Natural killer cell (primary cell): ENCODE results near the gene CAPN10. TPM values are rescaled to one million over a fixed set of nuclear protein-coding genes. Genes with fewer than 3 reads are reported as not detected.

ENCODE experiments used
- ATAC-seq, 3 donors: fragments of 150-1000 bp in 2 of 3; fragments of 200-7000 bp in 1 of 3; cut with Tn5 transposase; 1 replicate in 1 of 3; 2 replicates in 2 of 3; pipeline ENCODE4 v1.10.0; 2021; ENCODE audit warnings: mild to moderate bottlenecking in 2 of 3, moderate library complexity in 2 of 3
- DNase-seq, 2 donors: peaks; one replicate each; pipeline versions ENCODE4 v3.0.0 to v3.0.0-alpha.2; 2013 to 2021; ENCODE audit warnings: mixed read lengths in 1 of 2
- H3K27ac ChIP-seq: one replicate; pipeline ENCODE4 v1.5.1; 2013; ENCODE audit warnings: mild to moderate bottlenecking, low read length
- H3K27me3 ChIP-seq: one replicate; pipeline ENCODE4 v1.6.1; 2013; ENCODE audit warnings: low read length; ENCODE audit not compliant: control insufficient read depth, insufficient read depth
- H3K36me3 ChIP-seq: one replicate; pipeline ENCODE4 v1.6.1; 2013; ENCODE audit warnings: low read length; ENCODE audit not compliant: control insufficient read depth, insufficient read depth
- H3K4me1 ChIP-seq: one replicate; pipeline ENCODE4 v1.6.1; 2013; ENCODE audit warnings: low read length; ENCODE audit not compliant: control insufficient read depth, insufficient read depth
- H3K4me3 ChIP-seq: one replicate; pipeline ENCODE4 v1.5.1; 2013; ENCODE audit warnings: low read length
- H3K9me3 ChIP-seq: one replicate; pipeline ENCODE4 v1.6.1; 2013; ENCODE audit warnings: low read length; ENCODE audit not compliant: control insufficient read depth, insufficient read depth
- H3K27ac Mint-ChIP-seq, 2 donors: one replicate each; pipeline ENCODE4 v1.8.0; 2022; ENCODE audit warnings: mild to moderate bottlenecking in 2 of 2, mixed read lengths in 2 of 2, moderate library complexity in 1 of 2
- H3K27me3 Mint-ChIP-seq, 2 donors: one replicate each; pipeline ENCODE4 v1.8.0; 2022; ENCODE audit warnings: low read depth in 2 of 2, mixed read lengths in 2 of 2
- H3K36me3 Mint-ChIP-seq: one replicate; pipeline ENCODE4 v1.8.0; 2022; ENCODE audit warnings: mixed read lengths
- H3K4me1 Mint-ChIP-seq, 2 donors: one replicate each; pipeline ENCODE4 v1.8.0; 2022; ENCODE audit warnings: mixed read lengths in 2 of 2
- H3K4me3 Mint-ChIP-seq: one replicate; pipeline ENCODE4 v1.8.0; 2022; ENCODE audit warnings: mild to moderate bottlenecking, moderate library complexity, mixed read lengths
- H3K9me3 Mint-ChIP-seq, 2 donors: one replicate each; pipeline ENCODE4 v1.8.0; 2022; ENCODE audit warnings: mixed read lengths in 2 of 2
- CTCF ChIP-seq: fragments of 200-600 bp; IDR thresholded peaks from one replicate; pipeline ENCODE4 v1.8.0; 2022; ENCODE audit warnings: antibody characterized with exemption
- WGBS: methylation state at CpG from one replicate; pipeline ENCODE4 v1.1.7; 2013; ENCODE audit warnings: missing lambda C conversion rate; ENCODE audit not compliant: insufficient coverage; 5-methylcytosine and 5-hydroxymethylcytosine counted together
- intact Hi-C: fragments of 100-400 bp; cut with micrococcal nuclease; formaldehyde crosslinking; loops from one replicate; pipeline ENCODE4 v1.14.2; 2022
- total RNA-seq, 4 donors: library from RNA; stranded (reverse); fragments of 120-200 nt in 1 of 4; gene quantifications; one replicate each; pipeline versions ENCODE4 v1.2.3 to v1.2.4, GENCODE V29; 2013 to 2022

The CAPN10 gene
- total RNA-seq, 3 donors from 2014 or later (not counting 1 experiment from before 2014, with no cell fraction given), result 69.3 to 95.1 (median 91.0) TPM

DNA sequence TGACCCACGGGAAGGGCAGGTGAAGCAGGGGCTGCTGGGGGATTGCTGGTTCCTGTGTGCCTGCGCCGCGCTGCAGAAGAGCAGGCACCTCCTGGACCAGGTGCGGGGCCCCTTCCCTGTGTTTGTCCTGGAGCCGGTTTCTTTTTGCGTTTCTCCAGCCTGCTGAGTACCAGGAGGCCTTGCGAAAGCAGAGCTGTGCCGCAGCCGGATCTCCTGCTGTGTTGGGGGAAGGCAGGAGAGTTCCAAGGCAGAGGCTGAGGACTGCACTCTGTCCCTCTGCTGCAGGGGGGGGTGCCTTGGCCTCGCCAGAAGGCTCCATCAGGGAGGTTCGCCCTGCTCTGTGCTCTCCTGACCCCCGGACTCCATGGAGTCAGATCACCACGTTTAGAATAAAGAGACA is 2.8 kb downstream of the CAPN10 start:
- TF ChIP-seq CTCF, result no peak
- Mint-ChIP-seq H3K4me3 (no peak overlapping the region), H3K27ac (peak overlapping the region in 1 of 2 donors; percentile 91), H3K27me3 (no peaks in the 10 kb centered on the region), H3K36me3 (no peaks in the 10 kb centered on the region), H3K4me1 (peaks cover 35 to 46% of the 10 kb centered on the region in 2 donors), H3K9me3 (no peaks in the 10 kb centered on the region)
- Histone ChIP-seq H3K27me3 (no peaks in the 10 kb centered on the region), H3K4me3 (no peak overlapping the region), H3K9me3 (no peaks in the 10 kb centered on the region), H3K27ac (no peak overlapping the region), H3K4me1 (peaks cover 34% of the 10 kb centered on the region), H3K36me3 (peaks cover 37% of the 10 kb centered on the region)
- intact Hi-C loops, result no loop called here
- ATAC-seq (no peak), DNase-seq (no peak)
- 95% methylated on average over 14 of the region's 14 CpGs for WGBS

- H3K9me3 Mint-ChIP-seq, result no peaks in the 10 kb centered on the region
- H3K27ac Mint-ChIP-seq, result no peak overlapping the region
- intact Hi-C loops, result no loop called here
- H3K4me3 Mint-ChIP-seq, result no peak overlapping the region
- no peak for TF ChIP-seq CTCF
- no peaks in the 10 kb centered on the region for H3K27me3 Mint-ChIP-seq
- Histone ChIP-seq H3K27ac (no peak overlapping the region), H3K9me3 (no peaks in the 10 kb centered on the region), H3K27me3 (no peaks in the 10 kb centered on the region), H3K4me3 (no peak overlapping the region), H3K4me1 (peaks cover 28% of the 10 kb centered on the region), H3K36me3 (peaks cover 38% of the 10 kb centered on the region)
- WGBS, result 88% methylated on average over 16 of the region's 16 CpGs
- peaks cover 29 to 40% of the 10 kb centered on the region in 2 donors for H3K4me1 Mint-ChIP-seq
- no peak for DNase-seq
- no peaks in the 10 kb centered on the region for H3K36me3 Mint-ChIP-seq
- no peak for ATAC-seq
Observed at GRCh38 chr2:240589850-240590525, 3.5 kb downstream of the CAPN10 start.

GRCh38 chr2:240590681-240591111 is 4.2 kb downstream of the CAPN10 start:
- 98% methylated on average over 21 of the region's 21 CpGs for WGBS
- intact Hi-C loops, result no loop called here
- Histone ChIP-seq H3K4me1 (peaks cover 27% of the 10 kb centered on the region), H3K27me3 (no peaks in the 10 kb centered on the region), H3K4me3 (no peak overlapping the region), H3K36me3 (peaks cover 43% of the 10 kb centered on the region), H3K27ac (no peak overlapping the region), H3K9me3 (no peaks in the 10 kb centered on the region)
- Mint-ChIP-seq H3K4me3 (no peak overlapping the region), H3K27ac (no peak overlapping the region), H3K9me3 (no peaks in the 10 kb centered on the region), H3K36me3 (no peaks in the 10 kb centered on the region), H3K27me3 (no peaks in the 10 kb centered on the region), H3K4me1 (peaks cover 27 to 36% of the 10 kb centered on the region in 2 donors)
- TF ChIP-seq CTCF, result no peak
- DNase-seq, result no peak
- ATAC-seq, result no peak

DNA sequence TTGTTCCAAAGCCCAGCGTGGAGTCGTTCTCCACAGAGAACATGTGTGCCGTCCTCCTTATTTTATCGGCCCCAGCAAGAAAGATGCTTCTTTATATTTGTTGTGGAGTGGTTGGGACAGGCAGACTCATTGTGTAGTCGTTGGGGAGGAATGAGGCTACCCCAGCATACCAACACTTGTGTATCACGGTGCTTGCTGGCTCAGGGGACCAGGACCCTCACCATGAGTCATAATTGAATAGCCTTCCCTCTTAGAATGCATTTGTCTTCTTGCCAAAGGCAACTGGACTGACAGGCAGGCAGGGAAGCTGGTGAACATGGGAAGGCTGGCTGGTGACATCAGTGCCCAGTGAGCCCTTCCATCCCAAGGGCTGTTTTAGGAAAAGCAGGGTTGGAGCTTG is 4.7 kb downstream of the CAPN10 start:
- 100% methylated on average over 2 of the region's 6 CpGs for WGBS
- Mint-ChIP-seq H3K36me3 (no peaks in the 10 kb centered on the region), H3K9me3 (no peaks in the 10 kb centered on the region), H3K27ac (no peak overlapping the region), H3K4me1 (peaks cover 23 to 31% of the 10 kb centered on the region in 2 donors), H3K4me3 (no peak overlapping the region), H3K27me3 (no peaks in the 10 kb centered on the region)
- intact Hi-C loops, result no loop called here
- H3K27me3 ChIP-seq, result no peaks in the 10 kb centered on the region
- H3K4me3 ChIP-seq, result no peak overlapping the region
- no peak for TF ChIP-seq CTCF
- no peak overlapping the region for H3K27ac ChIP-seq
- ATAC-seq (no peak), DNase-seq (no peak)
- H3K9me3 ChIP-seq, result no peaks in the 10 kb centered on the region
- H3K4me1 ChIP-seq, result peaks cover 24% of the 10 kb centered on the region
- peaks cover 48% of the 10 kb centered on the region for H3K36me3 ChIP-seq
